ENCODE measurements around the gene BRAF.
"Not testable (repeated sequence)": the region's sequence is repeated elsewhere in the genome, so short reads cannot be mapped to it uniquely, and the experiment has no call there.

The BRAF gene

GRCh38 chr7:140918236-140918635 lies 6.5 kb downstream of the BRAF start:
- no peak for DNase-seq (ENCODE audit: low read depth)

- DNase-seq (ENCODE audit: low read depth): no peak
Observed at GRCh38 chr7:140917258-140917657, 7.5 kb downstream of the BRAF start.

GRCh38 chr7:140915935-140916555 lies 8.7 kb downstream of the BRAF start:
- no peak for DNase-seq (ENCODE audit: low read depth)

DNA sequence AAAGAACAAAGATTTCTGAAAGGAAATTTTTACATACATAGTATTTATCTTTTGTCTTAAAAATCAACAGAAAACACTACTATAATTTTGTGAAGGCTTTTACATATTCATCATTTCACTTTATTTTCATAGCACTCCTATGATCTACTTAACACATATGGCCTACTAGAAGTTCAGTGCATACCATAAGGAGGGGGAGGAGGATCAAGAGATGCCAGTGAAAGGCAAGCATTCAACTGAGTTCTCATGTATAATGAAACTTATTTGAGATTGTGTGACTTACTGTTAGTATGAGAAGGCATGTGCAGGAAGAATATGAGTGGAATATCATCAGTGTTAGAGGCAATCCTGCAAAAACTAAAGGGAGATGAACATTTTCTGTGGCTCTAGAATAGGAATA lies 10.6 kb downstream of the BRAF start:
- no peak for DNase-seq (ENCODE audit: low read depth)

GRCh38 chr7:140913596-140913928 lies 11.2 kb downstream of the BRAF start:
- DNase-seq (ENCODE audit: low read depth): not testable (repeated sequence)

GRCh38 chr7:140911746-140912145 lies 13.0 kb downstream of the BRAF start:
- DNase-seq (ENCODE audit: low read depth): no peak

DNA sequence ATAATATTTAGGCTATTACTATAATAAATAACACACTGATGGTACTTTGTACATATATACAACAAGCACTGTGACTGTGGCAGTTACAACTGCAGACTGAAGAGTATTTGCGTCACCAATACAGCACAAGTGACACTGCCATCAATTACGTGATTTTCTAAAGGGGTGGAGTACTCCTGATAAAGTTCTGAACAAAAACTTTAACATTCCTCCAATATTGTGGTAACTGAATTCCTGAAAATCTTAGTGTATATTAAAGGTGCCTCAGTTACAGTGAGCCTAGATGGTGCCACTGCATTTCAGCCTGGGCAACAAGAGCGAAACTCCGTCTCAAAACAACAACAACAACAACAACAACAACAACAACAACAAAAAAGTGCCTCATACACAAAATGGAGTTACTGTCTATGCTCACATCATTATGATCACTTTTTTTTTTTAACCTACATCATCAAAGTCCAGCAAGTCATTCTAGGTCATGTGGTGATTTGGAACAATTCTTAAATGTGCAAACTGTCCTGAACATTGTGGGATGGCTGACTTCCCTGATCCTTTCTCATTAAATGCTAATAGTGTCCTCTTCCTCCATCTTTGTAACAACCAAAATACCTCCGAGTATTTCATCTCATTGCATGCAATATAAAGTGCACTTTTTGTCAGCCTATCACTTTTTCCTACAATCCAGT lies 15.1 kb downstream of the BRAF start:
- no peak for DNase-seq (ENCODE audit: low read depth)

DNA sequence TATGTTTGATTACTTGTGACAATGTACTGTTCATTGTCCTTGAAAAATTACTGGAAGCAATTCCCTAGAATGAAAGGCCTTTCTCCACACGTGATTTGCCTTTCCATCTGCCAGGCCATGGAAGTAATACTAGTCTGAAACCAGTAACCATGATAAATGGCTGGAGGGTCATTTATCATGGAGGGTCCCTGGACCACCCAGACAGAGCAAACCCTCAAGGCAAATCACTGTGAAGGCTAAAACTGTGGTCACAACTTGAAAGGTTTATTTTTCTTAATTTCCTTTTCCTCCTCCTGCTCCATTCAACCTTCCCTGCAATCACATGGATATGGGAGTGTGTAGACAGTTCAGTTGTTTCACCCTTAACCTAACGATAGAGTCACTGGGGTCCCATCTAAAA lies 16.4 kb downstream of the BRAF start:
- DNase-seq (ENCODE audit: low read depth): no peak

- DNase-seq (ENCODE audit: low read depth): no peak
Observed at GRCh38 chr7:140903741-140904480, 20.8 kb downstream of the BRAF start.

- DNase-seq (ENCODE audit: low read depth): no peak
Observed at GRCh38 chr7:140902303-140902953, 22.3 kb downstream of the BRAF start.

DNA sequence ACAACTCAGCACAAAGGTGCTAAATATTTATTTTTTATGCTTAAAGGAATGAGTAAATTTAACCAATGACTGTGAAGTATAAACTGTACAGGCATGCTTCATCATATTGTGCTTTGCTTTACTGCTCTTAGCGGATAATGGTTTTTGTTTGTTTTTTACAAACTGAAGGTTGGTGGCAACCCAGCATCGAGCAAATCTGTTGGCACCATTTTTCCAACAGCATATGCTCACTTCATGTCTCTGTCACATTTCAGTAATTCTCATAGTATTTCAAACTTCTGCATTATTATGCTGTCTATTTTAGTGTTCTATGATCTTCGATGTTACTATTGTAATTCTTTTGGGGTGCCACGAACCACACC lies 22.8 kb downstream of the BRAF start:
- no peak for DNase-seq (ENCODE audit: low read depth)

- no peak for DNase-seq (ENCODE audit: low read depth)
Observed at GRCh38 chr7:140899883-140900282, 24.8 kb downstream of the BRAF start.

DNA sequence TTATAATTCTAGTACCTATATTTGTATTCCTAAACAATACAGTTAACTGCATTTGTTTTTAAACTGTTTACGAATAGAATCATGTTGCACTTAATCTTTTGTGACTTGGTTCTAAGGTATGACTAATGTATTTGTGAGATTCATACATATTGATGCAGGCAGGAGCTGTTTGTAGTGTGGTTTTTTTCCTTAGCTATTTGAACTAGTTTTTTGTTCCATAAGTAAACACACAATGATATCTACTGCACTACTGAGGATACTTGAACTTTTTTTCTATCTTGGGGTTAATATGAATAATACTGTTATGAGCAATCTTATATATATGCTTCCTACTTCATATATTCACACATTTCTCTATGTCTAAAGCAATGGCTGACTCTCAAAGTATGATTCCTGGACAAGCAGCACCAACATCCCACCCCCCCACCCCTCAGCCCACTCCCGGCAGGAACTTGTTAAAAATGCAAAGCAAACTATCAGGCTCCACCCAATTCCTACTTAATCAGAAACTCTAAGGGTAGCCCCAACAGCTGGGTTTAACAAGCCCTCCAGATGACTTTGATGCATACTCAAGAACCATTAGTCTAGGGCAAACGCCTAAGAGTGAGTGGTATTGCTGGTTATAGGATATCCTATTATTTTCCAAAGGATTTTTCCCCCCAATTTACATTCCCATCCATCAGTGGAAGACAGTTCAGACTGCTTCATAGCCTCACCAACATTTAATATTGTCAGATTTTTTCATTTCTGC lies 25.8 kb downstream of the BRAF start:
- DNase-seq (ENCODE audit: low read depth): no peak

GRCh38 chr7:140896996-140897395 lies 27.7 kb downstream of the BRAF start:
- no peak for DNase-seq (ENCODE audit: low read depth)

DNA sequence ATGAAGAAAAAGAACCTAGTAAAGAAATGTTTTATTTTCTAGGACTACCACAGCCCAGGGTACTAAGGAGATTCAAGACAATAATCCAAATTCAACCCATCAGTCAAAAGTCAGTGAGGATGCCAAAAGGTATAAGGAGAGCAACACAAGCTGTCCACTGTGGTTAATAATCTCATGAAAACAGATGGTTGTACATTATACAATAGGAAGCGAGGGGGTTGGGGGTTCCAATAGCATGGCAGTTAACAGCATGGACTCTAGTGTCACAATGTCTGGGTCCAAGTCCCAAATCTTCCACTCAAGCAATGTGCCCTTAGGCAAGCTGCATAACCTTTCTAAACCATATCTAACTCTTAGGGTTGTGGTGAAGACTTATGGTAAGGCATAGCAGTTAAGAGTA lies 35.1 kb downstream of the BRAF start:
- DNase-seq (ENCODE audit: low read depth): no peak

- DNase-seq (ENCODE audit: low read depth): no peak
Observed at GRCh38 chr7:140889150-140889549, 35.6 kb downstream of the BRAF start.

GRCh38 chr7:140888087-140888486 lies 36.6 kb downstream of the BRAF start:
- DNase-seq (ENCODE audit: low read depth): no peak

- DNase-seq (ENCODE audit: low read depth): no peak
Observed at GRCh38 chr7:140885735-140886334, 38.9 kb downstream of the BRAF start.

GRCh38 chr7:140883378-140883777 lies 41.4 kb downstream of the BRAF start:
- no peak for DNase-seq (ENCODE audit: low read depth)

- DNase-seq (ENCODE audit: low read depth): not testable (repeated sequence)
Observed at GRCh38 chr7:140882834-140883233, 41.9 kb downstream of the BRAF start.

GRCh38 chr7:140881507-140882228 lies 43.1 kb downstream of the BRAF start:
- DNase-seq (ENCODE audit: low read depth): no peak

All from GM04504 (cell line).